HG03439 (cell line): ENCODE measurements around the gene WTIP.
"Not testable (repeated sequence)": the region's sequence is repeated elsewhere in the genome, so short reads cannot be mapped to it uniquely, and the experiment has no call there.

Experiments used
- ATAC-seq: cut with Tn5 transposase; IDR thresholded peaks from one replicate; pipeline ENCODE4 v1.9.1; 2021; ENCODE audit warnings: mild to moderate bottlenecking, moderate library complexity; ENCODE audit not compliant: unreplicated experiment

WTIP gene

GRCh38 chr19:34480971-34481841, at the start of gene WTIP:
WTIP (plus strand) TSS chr19:34481758; CDS start chr19:34481975, 217 bp downstream.
- no peak for ATAC-seq

GRCh38 chr19:34432797-34433196, 48.8 kb upstream of the WTIP start:
- no peak for ATAC-seq

GRCh38 chr19:34436716-34437115, 44.8 kb upstream of the WTIP start:
- no peak for ATAC-seq

- no peak for ATAC-seq
Observed at GRCh38 chr19:34448191-34448590, 33.4 kb upstream of the WTIP start.

GRCh38 chr19:34452723-34453122, 28.8 kb upstream of the WTIP start:
- ATAC-seq, result no peak

- no peak for ATAC-seq
Observed at GRCh38 chr19:34454091-34454490, 27.5 kb upstream of the WTIP start.

- ATAC-seq, result no peak
Observed at GRCh38 chr19:34454685-34455084, 26.9 kb upstream of the WTIP start.

GRCh38 chr19:34455783-34456480, 25.6 kb upstream of the WTIP start:
- not testable (repeated sequence) for ATAC-seq

- ATAC-seq, result no peak
Observed at GRCh38 chr19:34457446-34457845, 24.1 kb upstream of the WTIP start.

GRCh38 chr19:34458677-34459076, 22.9 kb upstream of the WTIP start:
- ATAC-seq, result no peak

GRCh38 chr19:34459614-34460013, 21.9 kb upstream of the WTIP start:
- ATAC-seq, result no peak

- no peak for ATAC-seq
Observed at GRCh38 chr19:34461375-34462100, 20.0 kb upstream of the WTIP start.

- ATAC-seq, result not testable (repeated sequence)
Observed at GRCh38 chr19:34464785-34465184, 16.8 kb upstream of the WTIP start.

GRCh38 chr19:34468409-34468808, 13.1 kb upstream of the WTIP start:
- ATAC-seq, result no peak

- ATAC-seq, result not testable (repeated sequence)
Observed at GRCh38 chr19:34469026-34469425, 12.5 kb upstream of the WTIP start.

GRCh38 chr19:34471906-34472700, 9.5 kb upstream of the WTIP start:
- ATAC-seq, result no peak

- ATAC-seq, result no peak
Observed at GRCh38 chr19:34474233-34474989, 7.1 kb upstream of the WTIP start.

GRCh38 chr19:34475026-34475974, 6.3 kb upstream of the WTIP start:
- ATAC-seq, result no peak
